Activated CD4-positive, alpha-beta T cell treated with anti-CD3 and anti-CD28 coated beads, Interleukin-2, amount 10 ng/mL, durations not matched to agents 7 days and 5 days (primary cell): ENCODE data around the gene HOATZ. TPM values are rescaled to one million over a fixed set of nuclear protein-coding genes. Genes with fewer than 3 reads are reported as not detected.

Source experiments
- CTCF ChIA-PET: fragments of 350-600 bp; sonication (Branson Sonifier 250); formaldehyde crosslinking; loops from one replicate; lab custom pipeline; 2021; ENCODE audit warnings: antibody characterized with exemption; lab: Charles Lee
- POLR2A ChIA-PET: fragments of 350-600 bp; sonication (Branson Sonifier 250); formaldehyde crosslinking; loops from one replicate; lab custom pipeline; 2021; ENCODE audit warnings: antibody characterized with exemption; lab: Charles Lee
- DNase-seq: peaks from one replicate; pipeline ENCODE4 v3.0.0-alpha.2; 2020
- H3K27ac Mint-ChIP-seq: one replicate; pipeline ENCODE4 v1.8.0; 2021; ENCODE audit warnings: mild to moderate bottlenecking, moderate library complexity, mixed read lengths
- H3K27me3 Mint-ChIP-seq: one replicate; pipeline ENCODE4 v1.8.0; 2021; ENCODE audit warnings: mixed read lengths
- H3K36me3 Mint-ChIP-seq: one replicate; pipeline ENCODE4 v1.8.0; 2021; ENCODE audit warnings: low read depth, mixed read lengths
- H3K4me1 Mint-ChIP-seq: one replicate; pipeline ENCODE4 v1.8.0; 2021; ENCODE audit warnings: mixed read lengths
- H3K4me3 Mint-ChIP-seq: one replicate; pipeline ENCODE4 v1.8.0; 2021; ENCODE audit warnings: mild to moderate bottlenecking, moderate library complexity, mixed read lengths
- H3K9me3 Mint-ChIP-seq: one replicate; pipeline ENCODE4 v1.8.0; 2021; ENCODE audit warnings: mixed read lengths
- total RNA-seq, 2 experiments: library from RNA; stranded (reverse); gene quantifications; one replicate each; pipeline ENCODE4 v1.2.3, GENCODE V29; 2021

HOATZ gene
- total RNA-seq, 2 experiments from 2014 or later: not detected

GRCh38 chr11:111499483-111499882 lies 15.1 kb upstream of the HOATZ start:
- ChIA-PET CTCF (no interaction called here), POLR2A (no interaction called here)
- H3K4me3 Mint-ChIP-seq: no peak overlapping the region
- no peaks in the 10 kb centered on the region for H3K9me3 Mint-ChIP-seq
- no peaks in the 10 kb centered on the region for H3K4me1 Mint-ChIP-seq
- DNase-seq: no peak
- H3K27ac Mint-ChIP-seq: no peak overlapping the region
- H3K36me3 Mint-ChIP-seq: no peaks in the 10 kb centered on the region
- H3K27me3 Mint-ChIP-seq: peaks cover 53% of the 10 kb centered on the region

- no peak for DNase-seq
- ChIA-PET POLR2A (no interaction called here), CTCF (interaction anchor here (0.6 to 1.0 kb wide), 3 partner anchors 9 to 130 kb away, joined by 3 to 5 read pairs (median 3); no protein-coding TSS in a partner anchor)
- H3K27ac Mint-ChIP-seq: no peak overlapping the region
- no peaks in the 10 kb centered on the region for H3K4me1 Mint-ChIP-seq
- peaks cover 55% of the 10 kb centered on the region for H3K27me3 Mint-ChIP-seq
- no peak overlapping the region for H3K4me3 Mint-ChIP-seq
- no peaks in the 10 kb centered on the region for H3K36me3 Mint-ChIP-seq
- H3K9me3 Mint-ChIP-seq: no peaks in the 10 kb centered on the region
Observed at GRCh38 chr11:111500481-111500880, 14.1 kb upstream of the HOATZ start.

GRCh38 chr11:111502611-111503010 lies 12.0 kb upstream of the HOATZ start:
- H3K27ac Mint-ChIP-seq: no peak overlapping the region

GRCh38 chr11:111510311-111510710 lies 4.3 kb upstream of the HOATZ start:
- no peak overlapping the region for H3K27ac Mint-ChIP-seq
- no peak overlapping the region for H3K4me3 Mint-ChIP-seq
- POLR2A ChIA-PET: no interaction called here
- no peak for DNase-seq
- peaks cover 3% of the 10 kb centered on the region for H3K9me3 Mint-ChIP-seq
- peaks cover 59% of the 10 kb centered on the region for H3K27me3 Mint-ChIP-seq
- CTCF ChIA-PET: interaction anchor here (0.6 to 1.5 kb wide), 4 partner anchors 10 to 81 kb away, joined by 3 read pairs; no protein-coding TSS in a partner anchor
- H3K36me3 Mint-ChIP-seq: no peaks in the 10 kb centered on the region
- peaks cover 17% of the 10 kb centered on the region for H3K4me1 Mint-ChIP-seq

More at GRCh38 chr11:111502611-111503010, 12.0 kb upstream of the HOATZ start:
- no peaks in the 10 kb centered on the region for H3K4me1 Mint-ChIP-seq
- no peak for DNase-seq
- H3K27me3 Mint-ChIP-seq: peaks cover 59% of the 10 kb centered on the region
- CTCF ChIA-PET: no interaction called here
- H3K9me3 Mint-ChIP-seq: no peaks in the 10 kb centered on the region
- POLR2A ChIA-PET: no interaction called here
- H3K4me3 Mint-ChIP-seq: no peak overlapping the region
- H3K36me3 Mint-ChIP-seq: no peaks in the 10 kb centered on the region

DNA sequence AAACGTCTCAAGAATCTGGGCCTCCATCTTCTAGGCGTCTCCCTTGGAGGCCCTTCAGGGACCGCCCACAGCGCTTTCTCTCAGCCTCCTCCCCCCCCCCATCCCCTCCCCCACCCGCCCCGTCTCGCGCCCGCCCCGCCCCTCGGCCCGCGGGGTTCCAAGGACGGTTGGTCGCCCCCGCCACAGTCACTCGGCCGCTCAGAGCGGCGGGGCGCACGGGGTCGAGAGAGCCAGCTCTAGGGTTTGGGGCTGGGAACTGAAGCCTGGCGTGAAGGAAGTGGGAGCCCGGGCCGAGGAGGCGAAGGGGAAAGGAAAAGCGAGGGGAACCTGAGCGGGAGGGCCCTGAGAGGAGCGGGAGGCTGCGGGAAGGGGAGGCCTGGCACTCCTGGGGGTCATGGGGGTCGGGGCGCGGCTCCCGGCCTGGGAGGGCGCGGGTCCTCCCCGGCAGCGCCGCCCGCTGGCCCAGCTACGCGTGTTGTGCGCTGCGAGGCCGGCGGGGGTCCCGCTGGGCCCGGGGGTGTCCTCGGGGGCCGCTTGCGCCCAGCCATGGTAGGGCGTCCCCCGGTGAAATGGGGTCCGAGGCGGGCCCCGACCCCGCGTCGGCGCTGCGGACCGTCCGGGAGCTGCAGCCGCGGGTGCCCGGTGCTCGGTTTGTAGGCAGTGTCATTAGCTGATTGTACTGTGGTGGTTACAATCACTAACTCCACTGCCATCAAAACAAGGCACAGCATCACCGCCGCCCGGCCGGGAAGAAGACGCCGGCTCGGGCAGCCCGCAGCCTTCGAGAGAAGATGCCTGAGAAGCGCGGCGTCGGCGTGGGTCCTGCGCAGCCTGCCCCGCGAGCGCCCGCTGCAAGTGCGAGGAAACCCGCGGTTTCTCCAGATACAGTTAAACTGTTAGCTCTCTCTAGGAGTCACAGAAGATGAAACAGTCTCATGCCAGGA lies 2.0 kb upstream of the HOATZ start, which contains the start of gene BTG4:
Gene BTG4, minus strand, starts transcription at position 91 of the 944 bp plus-strand sequence. CDS start 13,610 bp downstream, outside the sequence.
- H3K4me3 Mint-ChIP-seq: peak within 1 kb of the TSS; percentile 64
- H3K36me3 Mint-ChIP-seq: no peaks in the 10 kb centered on the region
- peaks cover 18% of the 10 kb centered on the region for H3K4me1 Mint-ChIP-seq
- peak; percentile 29 for DNase-seq
- H3K27ac Mint-ChIP-seq: no peak within 1 kb of the TSS
- H3K27me3 Mint-ChIP-seq: peaks cover 48% of the 10 kb centered on the region
- ChIA-PET POLR2A (interaction anchor here (0.6 kb wide), 1 partner anchor 1198 kb away, joined by 4 read pairs; no protein-coding TSS in a partner anchor), CTCF (interaction anchor here (0.6 to 1.3 kb wide), 4 partner anchors 10 to 387 kb away, joined by 3 to 4 read pairs (median 3); no protein-coding TSS in a partner anchor)
- peaks cover 3% of the 10 kb centered on the region for H3K9me3 Mint-ChIP-seq

GRCh38 chr11:111513240-111513605 lies 1.4 kb upstream of the HOATZ start:
- Mint-ChIP-seq H3K4me3 (no peak overlapping the region), H3K9me3 (peaks cover 3% of the 10 kb centered on the region), H3K27ac (no peak overlapping the region), H3K36me3 (no peaks in the 10 kb centered on the region), H3K4me1 (peaks cover 18% of the 10 kb centered on the region), H3K27me3 (peaks cover 44% of the 10 kb centered on the region)
- no peak for DNase-seq
- ChIA-PET POLR2A (interaction anchor here (0.6 kb wide), 1 partner anchor 1198 kb away, joined by 4 read pairs; no protein-coding TSS in a partner anchor), CTCF (interaction anchor here (0.6 to 1.3 kb wide), 4 partner anchors 10 to 388 kb away, joined by 3 to 4 read pairs (median 3); no protein-coding TSS in a partner anchor)

- Mint-ChIP-seq H3K9me3 (no peaks in the 10 kb centered on the region), H3K4me1 (peaks cover 18% of the 10 kb centered on the region), H3K4me3 (no peak overlapping the region), H3K36me3 (no peaks in the 10 kb centered on the region), H3K27ac (no peak overlapping the region), H3K27me3 (peaks cover 36% of the 10 kb centered on the region)
- ChIA-PET POLR2A (no interaction called here), CTCF (interaction anchor here (1.1 kb wide), 1 partner anchor 10 kb away, joined by 3 read pairs; no protein-coding TSS in a partner anchor)
- DNase-seq: no peak
Observed at GRCh38 chr11:111515591-111515990, 1.0 kb downstream of the HOATZ start.

DNA sequence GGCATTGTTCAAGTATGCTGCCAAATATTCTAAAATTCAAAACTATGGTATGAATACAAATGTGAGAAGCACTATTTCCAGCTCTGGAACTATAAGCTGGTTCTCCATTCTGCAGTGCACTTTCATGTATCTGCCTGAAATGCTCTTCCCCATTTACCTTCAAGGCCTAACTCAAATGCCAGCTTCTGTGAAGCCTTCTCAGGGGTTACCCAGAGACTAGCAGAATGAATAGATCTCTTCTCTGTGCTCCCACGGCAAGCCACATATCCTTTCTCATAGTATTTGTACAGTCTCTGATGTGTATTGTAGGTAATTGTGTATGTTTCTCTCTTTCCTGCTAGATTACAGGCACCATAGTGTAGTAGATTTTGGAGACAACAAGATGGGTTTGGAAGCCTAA lies 4.1 kb downstream of the HOATZ start:
- no peak for DNase-seq
- POLR2A ChIA-PET: no interaction called here

GRCh38 chr11:111520560-111520959 lies 6.0 kb downstream of the HOATZ start:
- peaks cover 2% of the 10 kb centered on the region for H3K27me3 Mint-ChIP-seq
- H3K4me3 Mint-ChIP-seq: no peak overlapping the region
- ChIA-PET CTCF (no interaction called here), POLR2A (no interaction called here)
- DNase-seq: no peak
- H3K9me3 Mint-ChIP-seq: no peaks in the 10 kb centered on the region
- no peaks in the 10 kb centered on the region for H3K36me3 Mint-ChIP-seq
- H3K27ac Mint-ChIP-seq: no peak overlapping the region
- no peaks in the 10 kb centered on the region for H3K4me1 Mint-ChIP-seq

More for the DNA sequence above, 4.1 kb downstream of the HOATZ start:
- Mint-ChIP-seq H3K9me3 (no peaks in the 10 kb centered on the region), H3K4me1 (peaks cover 9% of the 10 kb centered on the region), H3K36me3 (no peaks in the 10 kb centered on the region), H3K4me3 (no peak overlapping the region), H3K27ac (no peak overlapping the region), H3K27me3 (peaks cover 17% of the 10 kb centered on the region)
- CTCF ChIA-PET: no interaction called here

DNA sequence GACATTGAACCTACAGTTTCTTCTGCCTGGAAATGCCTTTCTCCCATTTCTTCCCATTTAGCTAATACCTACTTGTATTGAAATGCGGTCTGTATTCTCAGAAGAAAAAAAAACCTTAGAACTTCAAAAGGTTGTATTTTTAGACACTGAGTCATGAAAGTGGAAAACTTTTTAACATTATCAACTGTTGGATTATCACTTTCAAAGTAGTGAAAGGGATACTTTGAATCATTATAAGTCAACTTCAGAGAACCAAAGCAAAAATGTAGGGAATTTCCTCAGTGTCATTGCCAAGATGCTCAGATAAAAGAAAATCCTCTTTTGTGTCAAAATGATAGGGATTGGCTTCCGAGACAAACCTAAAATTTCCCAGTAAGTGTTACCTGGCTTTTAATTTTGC lies 6.6 kb downstream of the HOATZ start:
- no peaks in the 10 kb centered on the region for H3K9me3 Mint-ChIP-seq
- no peak overlapping the region for H3K27ac Mint-ChIP-seq
- H3K27me3 Mint-ChIP-seq: peaks cover 2% of the 10 kb centered on the region
- H3K36me3 Mint-ChIP-seq: no peaks in the 10 kb centered on the region
- DNase-seq: no peak
- peaks cover 2% of the 10 kb centered on the region for H3K4me1 Mint-ChIP-seq
- ChIA-PET POLR2A (no interaction called here), CTCF (no interaction called here)
- H3K4me3 Mint-ChIP-seq: no peak overlapping the region

- no peak for DNase-seq
- H3K9me3 Mint-ChIP-seq: no peaks in the 10 kb centered on the region
- POLR2A ChIA-PET: no interaction called here
- H3K4me1 Mint-ChIP-seq: peaks cover 8% of the 10 kb centered on the region
- H3K27ac Mint-ChIP-seq: no peak overlapping the region
- peaks cover 2% of the 10 kb centered on the region for H3K27me3 Mint-ChIP-seq
- no peaks in the 10 kb centered on the region for H3K36me3 Mint-ChIP-seq
- CTCF ChIA-PET: interaction anchor here (0.6 to 1.1 kb wide), 3 partner anchors 10 to 133 kb away, joined by 4 read pairs; partner anchors contain the start of gene BTG4
- H3K4me3 Mint-ChIP-seq: no peak overlapping the region
Observed at GRCh38 chr11:111522426-111522825, 7.8 kb downstream of the HOATZ start.

- no peak for DNase-seq
- ChIA-PET POLR2A (no interaction called here), CTCF (interaction anchor here (0.6 to 1.1 kb wide), 3 partner anchors 11 to 134 kb away, joined by 4 read pairs; partner anchors contain the start of gene BTG4)
- Mint-ChIP-seq H3K4me3 (no peak overlapping the region), H3K27ac (no peak overlapping the region), H3K27me3 (no peaks in the 10 kb centered on the region), H3K4me1 (peaks cover 8% of the 10 kb centered on the region), H3K9me3 (no peaks in the 10 kb centered on the region), H3K36me3 (no peaks in the 10 kb centered on the region)
Observed at GRCh38 chr11:111523343-111523742, 8.8 kb downstream of the HOATZ start.

GRCh38 chr11:111524056-111524455 lies 9.5 kb downstream of the HOATZ start:
- Mint-ChIP-seq H3K27ac (no peak overlapping the region), H3K36me3 (no peaks in the 10 kb centered on the region), H3K27me3 (no peaks in the 10 kb centered on the region), H3K9me3 (no peaks in the 10 kb centered on the region), H3K4me3 (no peak overlapping the region), H3K4me1 (peaks cover 15% of the 10 kb centered on the region)
- CTCF ChIA-PET: no interaction called here
- POLR2A ChIA-PET: no interaction called here
- DNase-seq: no peak
